ENCODE measurements around the gene SORCS2. TPM values are rescaled to one million over a fixed set of nuclear protein-coding genes. Genes with fewer than 3 reads are reported as not detected.

Gene SORCS2
- total RNA-seq, 2 experiments from 2014 or later, result not detected

GRCh38 chr4:7232061-7232650 is 39.8 kb downstream of the SORCS2 start:
- Mint-ChIP-seq H3K9me3 (no peaks in the 10 kb centered on the region), H3K27me3 (no peaks in the 10 kb centered on the region), H3K36me3 (no peaks in the 10 kb centered on the region), H3K4me3 (no peak overlapping the region), H3K4me1 (no peaks in the 10 kb centered on the region), H3K27ac (no peak overlapping the region)
- no peak for DNase-seq

GRCh38 chr4:7233006-7233580 is 40.8 kb downstream of the SORCS2 start:
- Mint-ChIP-seq H3K27ac (no peak overlapping the region), H3K36me3 (no peaks in the 10 kb centered on the region), H3K4me3 (no peak overlapping the region), H3K4me1 (no peaks in the 10 kb centered on the region), H3K9me3 (no peaks in the 10 kb centered on the region), H3K27me3 (no peaks in the 10 kb centered on the region)
- no peak for DNase-seq

- Mint-ChIP-seq H3K4me1 (no peaks in the 10 kb centered on the region), H3K27me3 (no peaks in the 10 kb centered on the region), H3K36me3 (no peaks in the 10 kb centered on the region), H3K27ac (no peak overlapping the region), H3K4me3 (no peak overlapping the region), H3K9me3 (peaks cover 3% of the 10 kb centered on the region)
- no peak for DNase-seq
Observed at GRCh38 chr4:7233601-7234000, 41.3 kb downstream of the SORCS2 start.

- Mint-ChIP-seq H3K9me3 (peaks cover 7% of the 10 kb centered on the region), H3K27me3 (no peaks in the 10 kb centered on the region), H3K36me3 (no peaks in the 10 kb centered on the region), H3K4me1 (no peaks in the 10 kb centered on the region), H3K4me3 (no peak overlapping the region), H3K27ac (no peak overlapping the region)
- no peak for DNase-seq
Observed at GRCh38 chr4:7234355-7235029, 42.2 kb downstream of the SORCS2 start.

- Mint-ChIP-seq H3K9me3 (peaks cover 7% of the 10 kb centered on the region), H3K27ac (no peak overlapping the region), H3K4me3 (no peak overlapping the region), H3K36me3 (no peaks in the 10 kb centered on the region), H3K27me3 (no peaks in the 10 kb centered on the region), H3K4me1 (no peaks in the 10 kb centered on the region)
- DNase-seq, result no peak
Observed at GRCh38 chr4:7235030-7235380, 42.7 kb downstream of the SORCS2 start.

- Mint-ChIP-seq H3K27me3 (no peaks in the 10 kb centered on the region), H3K36me3 (no peaks in the 10 kb centered on the region), H3K4me3 (no peak overlapping the region), H3K9me3 (peaks cover 7% of the 10 kb centered on the region), H3K27ac (no peak overlapping the region), H3K4me1 (no peaks in the 10 kb centered on the region)
- DNase-seq, result no peak
Observed at GRCh38 chr4:7236847-7237246, 44.5 kb downstream of the SORCS2 start.

GRCh38 chr4:7237873-7238272 is 45.5 kb downstream of the SORCS2 start:
- Mint-ChIP-seq H3K4me1 (no peaks in the 10 kb centered on the region), H3K27me3 (no peaks in the 10 kb centered on the region), H3K36me3 (no peaks in the 10 kb centered on the region), H3K4me3 (no peak overlapping the region), H3K9me3 (peaks cover 7% of the 10 kb centered on the region), H3K27ac (no peak overlapping the region)
- no peak for DNase-seq

GRCh38 chr4:7238300-7238960 is 46.1 kb downstream of the SORCS2 start:
- Mint-ChIP-seq H3K4me1 (no peaks in the 10 kb centered on the region), H3K36me3 (no peaks in the 10 kb centered on the region), H3K9me3 (peaks cover 7% of the 10 kb centered on the region), H3K4me3 (no peak overlapping the region), H3K27me3 (no peaks in the 10 kb centered on the region), H3K27ac (no peak overlapping the region)
- DNase-seq, result no peak

- no peak for DNase-seq
- H3K27me3 Mint-ChIP-seq, result no peaks in the 10 kb centered on the region
- no peak overlapping the region for H3K27ac Mint-ChIP-seq
- no peaks in the 10 kb centered on the region for H3K4me1 Mint-ChIP-seq
- peaks cover 7% of the 10 kb centered on the region for H3K9me3 Mint-ChIP-seq
- no peak overlapping the region for H3K4me3 Mint-ChIP-seq
- H3K36me3 Mint-ChIP-seq, result no peaks in the 10 kb centered on the region
Observed at GRCh38 chr4:7239101-7239820, 46.9 kb downstream of the SORCS2 start.

GRCh38 chr4:7239844-7240243 is 47.5 kb downstream of the SORCS2 start:
- H3K27ac Mint-ChIP-seq, result no peak overlapping the region
- H3K9me3 Mint-ChIP-seq, result peaks cover 7% of the 10 kb centered on the region
- no peak overlapping the region for H3K4me3 Mint-ChIP-seq
- DNase-seq, result no peak
- no peaks in the 10 kb centered on the region for H3K4me1 Mint-ChIP-seq
- H3K36me3 Mint-ChIP-seq, result no peaks in the 10 kb centered on the region
- no peaks in the 10 kb centered on the region for H3K27me3 Mint-ChIP-seq

GRCh38 chr4:7240306-7240705 is 48.0 kb downstream of the SORCS2 start:
- H3K4me3 Mint-ChIP-seq, result no peak overlapping the region
- H3K27ac Mint-ChIP-seq, result no peak overlapping the region
- H3K27me3 Mint-ChIP-seq, result no peaks in the 10 kb centered on the region
- no peaks in the 10 kb centered on the region for H3K4me1 Mint-ChIP-seq
- H3K9me3 Mint-ChIP-seq, result peaks cover 7% of the 10 kb centered on the region
- no peak for DNase-seq
- no peaks in the 10 kb centered on the region for H3K36me3 Mint-ChIP-seq

- no peak for DNase-seq
- peaks cover 7% of the 10 kb centered on the region for H3K9me3 Mint-ChIP-seq
- H3K27me3 Mint-ChIP-seq, result no peaks in the 10 kb centered on the region
- no peak overlapping the region for H3K27ac Mint-ChIP-seq
- H3K4me1 Mint-ChIP-seq, result no peaks in the 10 kb centered on the region
- no peak overlapping the region for H3K4me3 Mint-ChIP-seq
- no peaks in the 10 kb centered on the region for H3K36me3 Mint-ChIP-seq
Observed at GRCh38 chr4:7241597-7242125, 49.3 kb downstream of the SORCS2 start.

GRCh38 chr4:7242766-7243165 is 50.4 kb downstream of the SORCS2 start:
- Mint-ChIP-seq H3K9me3 (peaks cover 7% of the 10 kb centered on the region), H3K4me1 (no peaks in the 10 kb centered on the region), H3K4me3 (no peak overlapping the region), H3K27me3 (no peaks in the 10 kb centered on the region), H3K27ac (no peak overlapping the region), H3K36me3 (no peaks in the 10 kb centered on the region)
- DNase-seq, result no peak

GRCh38 chr4:7243609-7244330 is 51.4 kb downstream of the SORCS2 start:
- no peaks in the 10 kb centered on the region for H3K27me3 Mint-ChIP-seq
- H3K4me1 Mint-ChIP-seq, result no peaks in the 10 kb centered on the region
- no peak overlapping the region for H3K4me3 Mint-ChIP-seq

More at GRCh38 chr4:7243609-7244330, 51.4 kb downstream of the SORCS2 start:
- DNase-seq, result no peak
- Mint-ChIP-seq H3K36me3 (no peaks in the 10 kb centered on the region), H3K9me3 (peaks cover 2% of the 10 kb centered on the region), H3K27ac (no peak overlapping the region)

Data from activated naive CD8-positive, alpha-beta T cell treated with anti-CD3 and anti-CD28 coated beads for 36 hours (primary cell).